GM18517 (cell line): ENCODE results near the gene ZNF284.

Source experiments
- ATAC-seq: cut with Tn5 transposase; IDR thresholded peaks from one replicate; pipeline ENCODE4 v1.9.1; 2021; ENCODE audit warnings: mild to moderate bottlenecking, moderate library complexity; ENCODE audit not compliant: unreplicated experiment

ZNF284 gene

DNA sequence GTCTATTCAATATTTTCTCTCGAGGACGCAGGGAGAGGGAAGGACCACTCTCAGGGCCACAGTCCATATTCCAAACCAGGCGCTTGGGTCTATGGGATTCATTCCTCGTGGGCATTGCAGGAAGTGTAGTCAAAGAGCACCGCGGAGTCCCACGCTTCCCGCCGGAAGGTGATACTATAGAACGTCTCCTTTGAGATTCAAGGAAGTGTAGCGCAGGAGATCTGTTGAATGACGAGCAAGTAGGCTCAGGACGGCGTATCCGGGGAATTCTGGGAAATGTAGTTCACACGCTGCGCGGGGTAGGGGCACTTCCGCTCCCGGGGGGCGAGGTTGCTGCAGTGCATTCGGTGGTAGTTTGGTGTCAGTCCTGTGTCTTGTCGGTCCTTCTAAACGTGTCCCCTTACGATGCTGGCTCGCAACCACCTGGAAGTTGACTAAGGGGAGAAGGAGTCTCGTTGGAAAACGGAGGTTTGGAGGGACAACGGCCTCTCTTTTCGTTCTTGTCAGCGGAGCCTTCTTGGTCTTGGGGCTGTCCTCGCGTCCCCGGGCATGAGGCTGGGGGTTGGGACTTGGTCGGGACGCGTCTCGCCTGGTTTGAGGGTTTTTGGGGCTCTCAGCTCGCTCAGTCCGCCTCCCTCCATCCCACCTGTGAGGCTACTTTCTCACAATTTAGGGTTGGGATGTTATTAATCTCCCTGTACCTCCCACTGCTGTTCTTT is at the start of gene ZNF284:
Gene ZNF284 (plus strand): TSS at position 336 of the 719 bp plus-strand sequence. CDS start 4,231 bp downstream, outside the sequence.
- ATAC-seq = peak; percentile 92

DNA sequence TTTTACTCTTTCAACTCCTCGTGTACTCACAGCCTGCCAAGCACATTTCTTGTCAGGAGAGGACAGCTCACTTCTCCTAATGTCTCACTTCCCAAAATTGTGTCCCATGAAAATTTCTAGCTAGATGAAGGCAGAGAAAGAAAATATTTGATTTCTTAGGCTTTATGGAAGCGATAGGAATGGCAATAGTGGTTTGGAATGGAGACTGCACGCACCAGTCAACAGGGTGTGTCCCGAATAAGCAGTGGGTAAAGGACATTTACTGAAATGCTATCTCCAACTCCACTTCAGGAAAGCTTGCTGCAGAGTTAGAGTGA is 47.1 kb upstream of the ZNF284 start:
- no peak for ATAC-seq

DNA sequence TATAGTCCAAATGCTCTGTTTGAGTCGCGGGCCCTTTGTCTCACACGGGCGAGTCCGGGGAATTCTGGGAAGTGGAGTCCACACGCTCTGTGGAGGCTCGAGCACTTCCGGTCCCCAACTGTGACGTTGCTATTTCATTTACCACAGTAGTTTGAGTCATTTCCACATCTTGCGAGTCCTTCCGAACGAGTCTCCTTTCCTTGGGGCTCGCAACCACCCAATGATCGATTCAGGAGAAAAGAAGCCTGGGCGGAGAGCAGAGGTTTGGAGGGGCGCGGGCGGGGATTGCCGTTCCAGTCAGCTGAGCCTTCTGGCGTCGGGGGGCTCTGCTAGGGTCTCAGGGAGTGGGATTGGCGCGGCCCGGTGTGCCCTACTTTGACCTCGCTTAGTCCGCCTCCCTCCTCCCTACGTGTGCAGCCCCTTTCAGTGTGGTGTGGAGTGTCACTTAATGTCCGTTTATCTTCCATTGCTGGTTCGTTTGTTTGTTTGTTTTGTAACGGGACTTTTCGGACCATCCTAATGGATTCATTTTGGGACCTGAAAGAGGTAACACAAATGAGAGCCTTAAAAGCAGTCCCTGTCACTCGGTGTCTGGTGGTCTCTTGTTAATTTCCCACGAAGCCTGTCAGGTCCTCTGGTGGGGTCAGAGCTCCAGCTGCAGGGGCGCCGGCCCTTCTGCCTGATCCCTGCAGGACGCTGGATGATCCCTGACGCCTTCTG is 46.6 kb upstream of the ZNF284 start, which contains the start of gene ZNF222:
Gene ZNF222 (plus strand): TSS at position 163 of the 720 bp plus-strand sequence. CDS start 58 bp downstream, at position 221.
- peak; percentile 89 for ATAC-seq

GRCh38 chr19:44026622-44027021 is 45.3 kb upstream of the ZNF284 start:
- no peak for ATAC-seq

DNA sequence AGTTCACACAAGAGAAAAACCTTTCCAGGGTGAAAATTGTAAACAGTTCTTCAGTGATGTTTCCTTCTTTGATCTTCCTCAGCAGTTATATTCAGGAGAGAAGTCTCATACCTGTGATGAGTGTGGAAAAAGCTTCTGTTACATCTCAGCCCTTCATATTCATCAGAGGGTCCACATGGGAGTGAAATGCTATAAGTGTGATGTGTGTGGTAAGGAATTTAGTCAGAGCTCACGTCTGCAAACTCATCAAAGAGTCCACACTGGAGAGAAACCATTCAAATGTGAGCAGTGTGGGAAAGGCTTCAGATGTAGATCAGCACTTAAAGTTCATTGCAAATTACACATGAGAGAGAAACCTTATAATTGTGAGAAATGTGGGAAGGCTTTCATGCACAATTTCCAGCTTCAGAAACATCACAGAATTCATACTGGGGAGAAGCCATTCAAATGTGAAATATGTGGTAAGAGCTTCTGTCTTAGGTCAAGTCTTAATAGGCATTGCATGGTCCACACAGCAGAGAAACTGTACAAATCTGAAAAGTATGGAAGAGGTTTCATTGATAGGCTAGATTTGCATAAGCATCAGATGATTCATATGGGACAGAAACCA is 39.9 kb upstream of the ZNF284 start:
- no peak for ATAC-seq

DNA sequence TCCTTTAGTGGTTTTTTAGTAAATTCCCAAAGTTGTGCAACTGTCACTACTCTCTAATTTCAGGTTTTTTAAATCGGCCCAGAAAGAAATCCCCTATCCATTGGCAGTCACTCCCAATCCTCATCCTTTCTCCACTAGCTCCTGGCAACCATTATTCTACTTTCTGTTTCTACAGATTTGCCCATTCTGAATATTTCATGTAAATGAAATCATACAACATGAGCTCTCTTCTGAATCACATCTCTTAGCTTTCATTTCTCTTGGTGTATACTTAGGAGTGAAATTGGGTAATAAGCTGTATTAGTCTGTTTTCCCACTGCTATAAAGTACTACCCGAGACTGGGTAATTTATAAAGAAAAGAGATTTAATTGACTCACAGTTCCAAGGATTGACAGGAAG is 29.8 kb upstream of the ZNF284 start:
- ATAC-seq = no peak

- no peak for ATAC-seq
Observed at GRCh38 chr19:44050740-44051649, 21.0 kb upstream of the ZNF284 start.

DNA sequence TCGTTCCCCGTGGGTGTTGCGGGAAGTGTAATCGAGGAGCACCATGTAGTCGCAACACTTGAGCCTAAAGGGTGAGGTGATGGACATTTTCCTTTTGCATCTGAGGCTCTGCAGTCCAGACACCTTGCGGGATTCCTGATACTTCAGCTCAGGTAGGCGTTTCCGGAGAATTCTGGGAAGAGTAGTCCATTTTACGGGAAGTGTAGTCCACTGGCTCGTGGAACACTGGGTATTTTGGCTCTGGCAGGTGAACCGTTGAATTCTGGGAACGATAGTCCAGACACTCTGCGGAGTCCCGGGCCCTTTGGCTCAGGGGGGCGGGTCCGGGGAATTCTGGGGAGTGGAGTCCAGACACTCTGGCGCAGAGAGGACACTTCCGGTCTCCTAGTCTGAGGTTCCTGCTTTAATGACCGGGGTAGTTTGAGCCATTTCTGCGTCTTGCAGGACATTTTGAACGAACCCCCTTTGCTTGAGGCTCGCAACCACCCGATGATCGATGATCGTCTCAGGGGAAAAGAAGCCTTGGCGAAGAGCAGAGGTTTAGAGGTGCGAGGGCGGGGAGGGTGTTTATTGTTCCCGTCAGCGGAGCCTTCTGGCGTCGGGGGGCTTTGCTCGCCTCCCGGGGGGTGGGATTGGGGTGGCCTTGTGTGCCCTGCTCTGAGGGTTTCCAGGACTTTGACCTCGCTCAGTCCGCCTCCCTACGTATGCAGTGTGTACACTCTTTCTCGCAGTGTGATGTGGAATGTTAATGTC is 20.1 kb upstream of the ZNF284 start, which contains the start of gene ZNF223:
Gene ZNF223 (plus strand): TSS at position 387 of the 753 bp plus-strand sequence. CDS start 3,141 bp downstream, outside the sequence.
- no peak for ATAC-seq

- no peak for ATAC-seq
Observed at GRCh38 chr19:44055870-44056269, 16.1 kb upstream of the ZNF284 start.

GRCh38 chr19:44059229-44059628 is 12.7 kb upstream of the ZNF284 start:
- no peak for ATAC-seq

DNA sequence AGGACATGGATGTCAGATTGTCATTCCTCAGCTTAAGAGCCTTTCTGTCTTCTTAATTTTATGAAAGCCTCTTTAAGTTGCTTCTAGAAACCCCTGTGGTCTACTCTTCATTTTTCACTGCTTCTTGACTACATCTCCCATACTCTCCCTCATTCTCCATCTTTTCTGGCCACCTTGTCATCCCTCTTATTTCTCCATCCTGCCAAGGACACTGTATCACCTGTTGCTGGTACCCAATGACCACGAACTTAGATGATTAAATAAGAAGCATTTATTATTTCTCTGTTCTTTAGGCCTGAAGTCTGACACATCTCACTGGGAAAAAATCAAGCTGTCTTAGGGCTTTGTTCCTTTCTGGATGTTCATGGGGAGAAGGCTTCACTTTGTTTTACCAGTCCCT is 10.9 kb upstream of the ZNF284 start:
- no peak for ATAC-seq

DNA sequence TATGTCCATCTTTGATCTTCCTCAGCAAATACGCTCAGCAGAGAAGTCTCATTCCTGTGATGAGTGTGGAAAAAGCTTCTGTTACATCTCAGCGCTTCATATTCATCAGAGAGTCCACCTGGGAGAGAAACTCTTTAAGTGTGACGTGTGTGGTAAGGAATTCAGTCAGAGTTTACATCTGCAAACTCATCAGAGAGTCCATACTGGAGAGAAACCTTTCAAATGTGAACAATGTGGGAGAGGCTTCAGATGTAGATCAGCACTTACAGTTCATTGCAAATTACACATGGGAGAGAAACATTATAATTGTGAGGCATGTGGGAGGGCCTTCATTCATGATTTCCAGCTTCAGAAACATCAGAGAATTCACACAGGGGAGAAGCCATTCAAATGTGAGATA is 5.7 kb upstream of the ZNF284 start:
- ATAC-seq = no peak

GRCh38 chr19:44069415-44069814 is 2.5 kb upstream of the ZNF284 start:
- ATAC-seq = no peak

- no peak for ATAC-seq
Observed at GRCh38 chr19:44072543-44073401, 813 bp downstream of the ZNF284 start.

- ATAC-seq = no peak
Observed at GRCh38 chr19:44076325-44076724, 4.4 kb downstream of the ZNF284 start.

DNA sequence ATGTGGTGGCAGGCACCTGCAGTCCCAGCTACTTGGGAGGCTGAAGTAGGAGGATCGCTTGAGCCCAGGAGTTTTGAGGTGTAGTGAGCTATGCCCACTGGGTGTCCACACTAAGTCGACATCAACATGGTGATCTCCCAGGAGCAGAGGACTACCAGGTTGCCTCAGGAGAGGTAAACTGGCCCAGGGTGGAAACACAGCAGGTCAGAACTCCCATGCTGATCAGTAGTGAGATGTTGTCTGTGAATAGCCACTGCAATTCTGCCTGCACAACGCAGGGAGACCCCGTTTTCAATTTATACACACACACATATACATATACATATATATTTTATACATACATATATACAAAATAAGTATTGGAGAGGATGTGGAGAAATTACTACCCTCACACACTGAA is 20.1 kb downstream of the ZNF284 start:
- no peak for ATAC-seq

GRCh38 chr19:44093931-44094765 is 22.2 kb downstream of the ZNF284 start, which contains the start of gene ZNF224:
Gene ZNF224, plus strand, starts transcription at chr19:44094361. Its CDS starts 3,513 bp downstream, at chr19:44097874.
- no peak for ATAC-seq

DNA sequence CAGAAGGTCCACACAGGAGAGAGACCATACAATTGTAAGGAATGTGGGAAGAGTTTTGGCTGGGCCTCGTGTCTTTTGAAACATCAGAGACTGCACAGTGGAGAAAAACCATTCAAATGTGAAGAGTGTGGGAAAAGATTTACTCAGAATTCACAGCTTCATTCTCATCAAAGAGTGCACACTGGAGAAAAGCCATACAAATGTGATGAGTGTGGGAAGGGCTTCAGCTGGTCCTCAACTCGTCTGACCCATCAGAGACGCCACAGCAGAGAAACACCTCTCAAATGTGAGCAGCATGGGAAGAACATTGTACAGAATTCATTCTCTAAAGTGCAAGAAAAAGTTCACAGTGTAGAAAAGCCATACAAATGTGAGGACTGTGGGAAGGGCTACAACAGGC is 35.8 kb downstream of the ZNF284 start:
- ATAC-seq = no peak
